Measurements from ENCODE around the gene EEF1AKMT4. TPM values are rescaled to one million over a fixed set of nuclear protein-coding genes. Genes with fewer than 3 reads are reported as not detected.

The EEF1AKMT4 gene
- total and polyA plus RNA-seq, 2 donors (not counting 1 experiment from before 2014, with no cell fraction given), result 1.2 to 2.1 TPM

DNA sequence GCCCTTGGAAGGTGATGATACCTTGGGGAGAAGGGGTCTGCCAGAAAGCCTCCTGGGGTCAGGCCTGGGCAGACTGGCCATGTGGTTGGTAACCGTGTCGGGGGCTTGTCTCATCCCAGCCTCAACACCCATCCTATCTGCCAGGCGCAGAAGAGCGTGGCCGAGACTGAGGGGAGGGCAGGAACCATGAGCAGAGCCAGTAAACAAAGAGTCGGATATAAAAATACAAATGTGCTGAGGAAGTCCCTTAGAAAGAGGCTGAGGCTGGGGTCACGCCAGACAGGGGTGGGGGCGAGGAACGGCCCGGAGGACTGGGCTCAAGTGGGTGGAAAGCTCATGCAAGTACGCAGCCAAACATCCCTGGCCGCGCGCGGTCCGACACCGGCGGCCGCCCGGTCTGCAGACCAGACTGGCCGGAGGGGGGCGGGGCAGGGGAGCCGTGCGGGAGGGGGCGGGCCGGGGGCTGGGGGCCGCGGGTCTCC, 10.0 kb downstream of the EEF1AKMT4 start:
- Histone ChIP-seq H3K36me3 (ENCODE audit: control insufficient read depth, insufficient read depth, low read length) (no peaks in the 10 kb centered on the region), H3K4me2 (ENCODE audit: extremely low read depth, insufficient read depth, low read length) (no peak overlapping the region), H3K9ac (ENCODE audit: insufficient read depth, low read length) (no peak overlapping the region), H3K27me3 (ENCODE audit: control insufficient read depth, insufficient read depth, low read length) (peaks cover 32% of the 10 kb centered on the region), H3K27ac (ENCODE audit: insufficient read depth, low read length) (no peak overlapping the region), H4K20me1 (ENCODE audit: control insufficient read depth, extremely low read depth, insufficient read depth, low read length) (no peaks in the 10 kb centered on the region), H3K79me2 (ENCODE audit: control insufficient read depth, insufficient read depth, low read length) (no peaks in the 10 kb centered on the region), H3K9me3 (ENCODE audit: control insufficient read depth, insufficient read depth, low read depth, low read length) (no peaks in the 10 kb centered on the region), H3K4me3 (replicated peaks in 1 of 4; ENCODE audit: control extremely low read depth in 1 of 4, insufficient read depth in 1 of 4, low read depth in 3 of 4, low read length in 4 of 4) (no peak overlapping the region), H2AFZ (ENCODE audit: low read length) (no peak overlapping the region), H3K4me1 (ENCODE audit: control insufficient read depth, extremely low read depth, insufficient read depth, low read length) (peaks cover 5% of the 10 kb centered on the region)
- TF ChIP-seq EZH2 (IDR thresholded peaks at IDR 0.05; ENCODE audit: low read length, missing control alignments), result no peak
- TF ChIP-seq, protein P1, sequence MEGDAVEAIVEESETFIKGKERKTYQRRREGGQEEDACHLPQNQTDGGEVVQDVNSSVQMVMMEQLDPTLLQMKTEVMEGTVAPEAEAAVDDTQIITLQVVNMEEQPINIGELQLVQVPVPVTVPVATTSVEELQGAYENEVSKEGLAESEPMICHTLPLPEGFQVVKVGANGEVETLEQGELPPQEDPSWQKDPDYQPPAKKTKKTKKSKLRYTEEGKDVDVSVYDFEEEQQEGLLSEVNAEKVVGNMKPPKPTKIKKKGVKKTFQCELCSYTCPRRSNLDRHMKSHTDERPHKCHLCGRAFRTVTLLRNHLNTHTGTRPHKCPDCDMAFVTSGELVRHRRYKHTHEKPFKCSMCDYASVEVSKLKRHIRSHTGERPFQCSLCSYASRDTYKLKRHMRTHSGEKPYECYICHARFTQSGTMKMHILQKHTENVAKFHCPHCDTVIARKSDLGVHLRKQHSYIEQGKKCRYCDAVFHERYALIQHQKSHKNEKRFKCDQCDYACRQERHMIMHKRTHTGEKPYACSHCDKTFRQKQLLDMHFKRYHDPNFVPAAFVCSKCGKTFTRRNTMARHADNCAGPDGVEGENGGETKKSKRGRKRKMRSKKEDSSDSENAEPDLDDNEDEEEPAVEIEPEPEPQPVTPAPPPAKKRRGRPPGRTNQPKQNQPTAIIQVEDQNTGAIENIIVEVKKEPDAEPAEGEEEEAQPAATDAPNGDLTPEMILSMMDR (conservative IDR thresholded peaks at IDR 0.05 in 1 of 2, IDR thresholded peaks at IDR 0.05 in 1 of 2; ENCODE audit: low read depth in 1 of 2, low read length in 2 of 2), result no peak
- no peak for DNase-seq (ENCODE audit: low read depth in 2 of 2)

DNA sequence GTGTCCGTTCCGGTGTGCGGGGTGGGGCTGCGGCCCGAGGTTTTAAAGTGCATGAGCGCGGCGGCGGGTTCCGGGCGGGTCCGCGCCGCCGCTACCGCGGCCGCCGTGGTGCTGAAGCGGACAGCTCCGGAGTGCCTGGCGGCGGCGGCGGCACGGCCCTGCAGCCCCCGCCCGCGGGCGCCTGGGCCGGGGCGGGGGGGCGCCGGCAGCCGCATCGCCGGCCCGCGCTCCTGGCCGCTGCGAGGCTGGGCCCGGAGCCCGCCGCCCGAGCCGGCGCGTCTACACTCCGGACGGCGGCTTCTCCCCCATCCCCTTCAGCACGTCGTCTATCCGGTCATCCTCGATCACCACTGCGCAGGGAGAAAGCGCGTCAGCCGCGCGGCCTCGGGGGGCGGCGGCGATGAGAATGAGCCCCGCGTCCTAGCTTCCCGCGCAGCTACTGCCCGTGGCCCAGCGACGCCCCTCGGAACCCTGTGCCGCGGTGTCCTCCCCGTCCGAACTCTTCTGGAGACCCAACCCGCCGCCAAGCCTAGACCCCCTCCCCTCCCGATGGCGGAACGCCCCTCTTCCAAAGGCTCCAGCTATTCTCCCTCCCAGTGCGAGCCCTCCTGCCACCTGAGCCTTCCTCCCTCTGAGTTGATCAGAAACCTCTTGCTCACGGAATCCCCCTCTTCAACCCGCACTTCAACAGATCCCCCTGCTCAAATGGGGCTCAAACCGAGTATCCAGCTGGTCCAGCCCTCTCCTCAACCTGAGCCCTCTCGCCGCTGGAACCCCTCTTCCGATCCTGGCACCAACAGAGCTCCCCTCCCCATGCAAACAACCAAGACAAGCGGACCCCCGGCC, 10.6 kb downstream of the EEF1AKMT4 start:
- peak; percentile 96 for TF ChIP-seq EZH2 (IDR thresholded peaks at IDR 0.05; ENCODE audit: low read length, missing control alignments)
- TF ChIP-seq, protein P1 (conservative IDR thresholded peaks at IDR 0.05 in 1 of 2, IDR thresholded peaks at IDR 0.05 in 1 of 2; ENCODE audit: low read depth in 1 of 2, low read length in 2 of 2), result no peak
- peaks cover 32% of the 10 kb centered on the region for H3K27me3 ChIP-seq (ENCODE audit: control insufficient read depth, insufficient read depth, low read length)
- H3K4me2 ChIP-seq (ENCODE audit: extremely low read depth, insufficient read depth, low read length), result peak overlapping the region; percentile 35
- H3K4me3 ChIP-seq (replicated peaks in 1 of 4; ENCODE audit: control extremely low read depth in 1 of 4, insufficient read depth in 1 of 4, low read depth in 3 of 4, low read length in 4 of 4), result peak overlapping the region in 1 of 4 experiments; percentile 45
- no peak overlapping the region for H3K27ac ChIP-seq (ENCODE audit: insufficient read depth, low read length)
- H3K9ac ChIP-seq (ENCODE audit: insufficient read depth, low read length), result no peak overlapping the region
- H3K9me3 ChIP-seq (ENCODE audit: control insufficient read depth, insufficient read depth, low read depth, low read length), result no peaks in the 10 kb centered on the region
- H3K36me3 ChIP-seq (ENCODE audit: control insufficient read depth, insufficient read depth, low read length), result no peaks in the 10 kb centered on the region
- H2AFZ ChIP-seq (ENCODE audit: low read length), result no peak overlapping the region
- H4K20me1 ChIP-seq (ENCODE audit: control insufficient read depth, extremely low read depth, insufficient read depth, low read length), result no peaks in the 10 kb centered on the region
- peak; percentile 13 to 29 for DNase-seq (ENCODE audit: low read depth in 2 of 2)
- H3K79me2 ChIP-seq (ENCODE audit: control insufficient read depth, insufficient read depth, low read length), result no peaks in the 10 kb centered on the region
- peaks cover 5% of the 10 kb centered on the region for H3K4me1 ChIP-seq (ENCODE audit: control insufficient read depth, extremely low read depth, insufficient read depth, low read length)

DNA sequence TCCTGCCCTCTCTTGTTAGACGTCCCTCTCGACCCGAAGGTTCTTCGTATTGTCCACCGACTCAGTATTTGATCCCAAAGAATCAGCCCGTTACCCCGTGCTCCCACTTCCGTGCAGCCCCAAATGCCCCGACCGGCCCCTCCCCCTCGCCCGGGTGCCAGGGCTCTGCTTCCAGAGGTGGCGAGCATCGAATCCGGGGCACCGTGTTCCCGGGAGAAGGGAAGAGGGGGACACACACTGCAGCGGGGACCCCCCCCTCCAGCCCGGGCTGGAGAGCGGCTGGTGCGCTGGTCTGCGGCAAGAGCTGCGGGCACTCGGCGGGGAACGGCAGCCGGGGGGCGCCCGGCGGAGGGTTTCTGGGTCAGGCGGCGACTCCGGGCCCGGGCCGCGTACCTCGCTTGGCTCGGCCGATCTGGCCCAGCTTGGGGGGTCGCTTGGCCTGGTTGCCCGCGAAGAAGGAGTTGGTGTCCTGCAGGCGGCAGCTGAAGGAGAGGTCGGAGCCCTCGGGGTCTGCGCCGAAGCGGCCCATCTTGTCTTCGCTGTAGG, 11.3 kb downstream of the EEF1AKMT4 start:
- TF ChIP-seq EZH2 (IDR thresholded peaks at IDR 0.05; ENCODE audit: low read length, missing control alignments), result peak; percentile 26
- TF ChIP-seq, protein P1 (conservative IDR thresholded peaks at IDR 0.05 in 1 of 2, IDR thresholded peaks at IDR 0.05 in 1 of 2; ENCODE audit: low read depth in 1 of 2, low read length in 2 of 2), result no peak
- Histone ChIP-seq H4K20me1 (ENCODE audit: control insufficient read depth, extremely low read depth, insufficient read depth, low read length) (no peaks in the 10 kb centered on the region), H3K9me3 (ENCODE audit: control insufficient read depth, insufficient read depth, low read depth, low read length) (no peaks in the 10 kb centered on the region), H3K9ac (ENCODE audit: insufficient read depth, low read length) (no peak overlapping the region), H3K36me3 (ENCODE audit: control insufficient read depth, insufficient read depth, low read length) (no peaks in the 10 kb centered on the region), H3K27ac (ENCODE audit: insufficient read depth, low read length) (no peak overlapping the region), H3K4me1 (ENCODE audit: control insufficient read depth, extremely low read depth, insufficient read depth, low read length) (peaks cover 5% of the 10 kb centered on the region), H3K27me3 (ENCODE audit: control insufficient read depth, insufficient read depth, low read length) (peaks cover 32% of the 10 kb centered on the region), H2AFZ (ENCODE audit: low read length) (no peak overlapping the region), H3K4me2 (ENCODE audit: extremely low read depth, insufficient read depth, low read length) (peak overlapping the region; percentile 68), H3K79me2 (ENCODE audit: control insufficient read depth, insufficient read depth, low read length) (no peaks in the 10 kb centered on the region), H3K4me3 (replicated peaks in 1 of 4; ENCODE audit: control extremely low read depth in 1 of 4, insufficient read depth in 1 of 4, low read depth in 3 of 4, low read length in 4 of 4) (peak overlapping the region in 1 of 4 experiments; percentile 45)
- no peak for DNase-seq (ENCODE audit: low read depth in 2 of 2)
